ENCODE results near the gene NSUN2.
"Not testable (repeated sequence)": the region's sequence is repeated elsewhere in the genome, so short reads cannot be mapped to it uniquely, and the experiment has no call there.

The NSUN2 gene

DNA sequence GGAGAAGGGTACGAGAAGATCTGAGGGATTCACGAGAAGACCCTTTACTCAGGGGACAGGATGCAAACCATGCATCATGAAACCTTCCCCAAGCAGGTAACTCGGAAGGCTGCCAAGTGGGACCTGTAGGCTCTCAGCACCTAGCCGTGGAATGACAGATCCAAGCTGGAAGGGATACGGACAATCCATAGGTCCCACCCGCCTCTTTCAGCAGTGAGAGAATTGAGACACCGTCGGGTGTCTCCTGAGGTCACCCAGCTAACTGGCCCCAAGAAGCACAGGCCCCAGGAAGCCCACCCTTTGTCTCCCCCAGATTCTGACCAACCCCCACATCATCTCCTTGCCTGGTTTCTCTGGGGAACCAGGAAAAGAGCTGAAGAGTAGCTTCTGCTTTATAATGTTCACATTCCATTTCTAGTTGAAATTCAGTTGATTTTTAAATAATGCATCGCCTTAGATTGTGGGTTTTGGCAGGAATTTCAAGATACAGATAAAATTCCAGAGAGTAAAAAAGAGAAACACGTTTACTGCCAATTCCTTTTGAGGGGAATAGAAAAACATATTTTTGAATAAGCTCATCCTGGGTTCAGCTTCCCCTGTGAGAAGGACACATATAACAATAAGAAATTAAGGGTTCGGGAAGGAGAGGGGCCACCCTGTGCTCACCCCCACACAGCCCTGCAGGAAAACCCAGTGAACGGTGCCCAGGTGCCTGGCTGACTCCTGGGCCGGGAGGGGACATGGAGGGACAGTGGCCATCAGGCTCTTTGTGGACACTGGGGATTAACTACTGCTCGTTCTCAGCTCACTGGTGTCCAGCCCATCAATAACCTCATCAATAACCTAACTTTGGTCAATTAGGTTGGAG lies 51.1 kb downstream of the NSUN2 start:
- no peak for DNase-seq

DNA sequence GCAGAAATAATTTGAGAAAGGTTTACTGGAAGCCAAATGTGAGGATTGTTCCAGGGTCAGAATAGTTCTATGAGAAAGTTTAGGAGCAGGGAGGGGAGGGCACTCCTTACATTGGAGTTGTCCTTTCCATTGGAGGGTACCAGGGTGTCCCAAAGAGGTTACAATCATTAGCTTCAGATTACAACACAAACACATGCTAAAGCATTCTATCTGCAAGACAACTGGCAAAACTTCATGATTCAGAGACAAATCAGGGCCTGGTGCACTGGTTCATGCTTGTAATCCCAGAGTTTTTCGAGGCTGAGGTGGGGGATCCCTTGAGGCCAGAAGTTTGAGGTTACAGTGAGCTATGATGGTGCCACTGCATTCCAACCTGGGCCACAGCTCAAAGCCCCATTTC lies 51.8 kb downstream of the NSUN2 start:
- DNase-seq, result no peak

DNA sequence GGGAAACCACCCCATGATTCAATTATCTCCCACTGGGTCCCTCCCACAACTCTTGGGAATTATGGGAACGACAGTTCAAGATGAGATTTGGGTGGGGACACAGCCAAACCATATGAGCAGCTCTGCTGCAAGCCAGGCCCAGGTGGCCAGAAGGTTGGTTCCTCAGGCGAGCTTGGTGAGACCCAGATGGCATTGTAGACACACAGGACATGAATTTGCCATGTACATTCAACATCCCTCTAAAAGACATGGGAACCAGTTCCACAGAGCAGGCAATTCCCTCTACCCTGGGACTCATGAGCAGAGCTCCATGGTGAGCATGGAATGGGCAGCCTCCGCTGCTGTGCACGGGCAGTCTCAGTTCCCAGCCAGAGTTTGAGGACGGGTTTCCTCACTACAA lies 53.3 kb downstream of the NSUN2 start:
- DNase-seq, result no peak

DNA sequence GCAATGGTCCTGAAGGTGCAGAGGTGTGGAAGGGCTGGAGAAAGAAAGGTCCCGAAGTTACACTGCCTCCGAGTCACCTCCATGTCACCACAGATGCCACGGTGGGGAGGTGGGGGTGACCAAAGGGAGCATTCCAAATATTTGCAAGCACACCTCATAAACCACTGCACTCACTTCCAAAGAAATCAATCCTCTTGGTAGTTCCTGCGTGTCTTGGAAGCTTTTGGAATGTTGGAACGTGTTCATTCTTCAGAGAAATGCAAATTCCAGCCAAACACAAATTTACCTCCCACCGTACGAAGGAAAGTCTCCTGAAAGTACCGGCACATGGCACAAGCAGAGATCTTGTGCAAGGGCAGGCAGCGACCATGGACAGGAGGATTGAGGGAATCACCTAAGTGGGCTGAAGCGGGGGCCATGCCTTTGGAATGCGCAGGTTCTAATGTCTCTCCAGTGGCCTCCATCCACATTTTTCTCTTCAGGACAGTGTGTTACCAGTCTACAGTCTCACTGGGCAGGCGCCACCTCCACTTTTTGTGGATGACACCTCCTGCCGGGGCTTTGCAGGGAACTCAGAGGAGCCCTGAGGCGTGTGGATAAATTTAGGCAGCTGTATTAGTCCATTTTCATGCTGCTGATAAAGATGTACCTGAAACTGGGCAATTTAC lies 54.0 kb downstream of the NSUN2 start:
- DNase-seq, result no peak

DNA sequence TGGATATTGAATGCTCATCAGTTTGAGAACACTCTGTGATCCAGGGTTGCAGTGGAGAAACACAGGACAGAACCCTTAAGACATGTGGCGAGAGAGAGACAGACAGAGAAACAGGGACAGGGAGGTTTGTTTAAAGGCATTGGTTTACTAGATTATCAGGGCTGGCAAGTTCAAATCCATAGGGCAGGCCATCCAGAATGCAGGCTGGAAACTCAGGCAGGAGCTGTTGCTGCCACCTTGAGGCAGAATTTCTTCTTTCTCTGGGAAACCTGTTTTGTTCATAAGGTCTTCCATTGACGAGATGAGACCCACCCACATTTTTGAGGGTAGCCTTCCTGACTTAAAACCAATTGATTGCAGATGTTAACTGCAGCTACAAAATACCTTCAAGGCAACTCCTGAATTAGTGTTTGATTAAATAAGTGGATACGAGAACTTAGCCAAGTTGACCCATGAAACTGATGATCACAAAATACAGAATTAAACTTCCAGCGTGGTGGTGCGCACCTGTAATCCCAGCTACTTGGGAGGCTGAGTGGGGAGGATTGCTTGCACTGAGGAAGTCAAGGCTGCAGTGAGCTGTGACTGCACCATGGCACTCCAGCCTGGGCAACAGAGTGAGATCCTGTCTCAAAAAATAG lies 55.9 kb downstream of the NSUN2 start:
- DNase-seq, result peak in 1 of 2 donors; percentile 9

DNA sequence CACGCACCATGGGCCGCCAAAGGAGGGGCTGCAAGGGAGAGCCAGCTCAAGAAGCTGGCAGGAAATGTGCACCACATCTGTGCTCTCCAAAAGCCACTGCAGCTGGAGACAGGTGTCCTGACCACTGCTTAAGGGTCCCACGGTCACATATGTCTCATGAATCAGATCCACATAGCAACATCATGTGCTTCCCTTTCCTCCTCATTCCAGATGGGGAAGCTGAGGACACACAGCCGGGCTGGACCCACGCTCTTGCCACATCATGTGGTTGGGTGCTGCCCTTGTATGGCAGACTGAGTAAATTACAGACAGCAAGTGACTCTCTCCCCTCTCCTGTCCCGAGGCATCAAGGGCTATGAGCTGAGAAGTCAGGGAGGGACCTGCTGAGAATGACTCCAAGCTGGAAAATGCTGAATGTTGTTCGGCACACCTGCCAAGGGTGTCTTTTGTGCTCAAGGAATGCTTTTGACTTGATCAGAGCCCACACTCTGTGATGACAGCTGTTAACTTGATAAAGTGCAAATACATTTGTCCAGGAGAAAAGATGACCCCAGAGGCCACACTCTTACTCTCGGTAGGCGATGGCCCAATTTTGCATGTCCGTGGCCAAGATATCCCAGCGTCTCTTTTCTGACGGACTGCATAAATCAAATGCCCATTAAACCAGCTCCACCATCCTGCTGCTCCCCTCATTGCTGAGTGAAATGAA lies 58.2 kb downstream of the NSUN2 start:
- no peak for DNase-seq

DNA sequence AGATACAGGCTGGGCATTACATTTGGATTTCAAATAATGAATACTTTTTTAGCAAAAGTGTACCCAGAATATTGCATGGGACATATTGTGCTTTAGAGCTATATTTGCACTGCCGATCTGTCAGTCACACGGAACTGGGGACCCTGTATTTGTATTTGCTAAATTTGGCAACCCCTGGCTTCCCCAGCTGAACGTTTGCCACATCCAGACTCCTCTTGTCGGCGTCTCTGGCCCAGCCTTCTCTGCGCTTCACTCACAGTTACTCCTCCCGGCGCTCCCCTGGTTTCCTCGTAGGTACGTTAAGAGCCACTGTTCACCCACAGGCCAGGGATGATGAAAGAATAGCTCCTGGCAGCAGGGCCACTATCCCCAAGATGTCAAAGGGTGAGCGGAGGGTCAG lies 58.7 kb downstream of the NSUN2 start:
- no peak for DNase-seq

DNA sequence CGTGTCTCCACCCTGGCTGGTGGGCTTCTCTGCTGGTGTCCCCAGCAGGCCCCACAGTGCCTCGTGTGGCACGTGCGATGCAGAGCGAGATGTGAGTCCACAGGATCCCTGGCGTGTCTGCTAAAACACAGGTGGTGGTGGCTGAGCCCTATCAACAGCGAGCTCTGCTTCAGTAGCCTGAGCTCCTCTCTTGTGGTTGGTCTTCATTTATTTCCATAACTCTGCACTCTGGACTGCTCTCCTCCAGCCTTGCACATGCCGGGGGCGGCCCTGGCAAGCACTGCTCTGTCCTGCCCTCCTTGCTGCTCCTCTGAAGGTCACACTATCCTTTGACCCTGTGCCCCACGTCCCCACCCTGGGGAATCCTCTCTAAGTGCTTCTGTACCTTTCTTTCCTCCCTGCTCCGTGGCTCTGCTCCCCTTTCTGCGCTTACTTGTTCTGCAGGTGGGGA lies 59.2 kb downstream of the NSUN2 start:
- DNase-seq, result no peak

DNA sequence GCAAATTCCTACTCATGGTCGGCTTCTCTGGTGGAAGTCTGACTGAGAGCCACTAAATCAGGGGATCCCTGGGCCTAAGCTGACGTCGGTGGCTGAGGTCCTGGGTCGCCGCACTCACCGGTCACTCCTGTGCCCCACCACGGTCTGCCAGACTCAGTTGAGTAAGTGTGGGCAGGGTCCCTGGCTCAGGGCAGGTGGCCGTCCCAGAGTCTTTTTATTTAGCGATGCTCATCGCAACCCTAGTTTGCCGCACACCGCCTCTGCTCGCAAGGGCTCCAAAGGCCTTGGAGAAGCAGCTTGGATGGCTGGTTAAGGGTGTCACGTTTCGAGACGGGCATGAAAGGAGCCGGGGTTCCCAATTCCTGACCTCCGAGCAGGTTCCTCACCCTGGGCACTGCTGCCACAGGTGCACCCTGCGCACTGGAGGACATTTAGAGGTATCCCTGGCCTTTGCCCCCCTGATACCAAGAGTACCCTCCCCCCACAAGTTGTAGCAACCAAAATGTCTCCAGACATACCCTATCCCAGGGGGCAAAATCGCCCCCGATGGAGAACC lies 59.9 kb downstream of the NSUN2 start:
- no peak for DNase-seq

DNA sequence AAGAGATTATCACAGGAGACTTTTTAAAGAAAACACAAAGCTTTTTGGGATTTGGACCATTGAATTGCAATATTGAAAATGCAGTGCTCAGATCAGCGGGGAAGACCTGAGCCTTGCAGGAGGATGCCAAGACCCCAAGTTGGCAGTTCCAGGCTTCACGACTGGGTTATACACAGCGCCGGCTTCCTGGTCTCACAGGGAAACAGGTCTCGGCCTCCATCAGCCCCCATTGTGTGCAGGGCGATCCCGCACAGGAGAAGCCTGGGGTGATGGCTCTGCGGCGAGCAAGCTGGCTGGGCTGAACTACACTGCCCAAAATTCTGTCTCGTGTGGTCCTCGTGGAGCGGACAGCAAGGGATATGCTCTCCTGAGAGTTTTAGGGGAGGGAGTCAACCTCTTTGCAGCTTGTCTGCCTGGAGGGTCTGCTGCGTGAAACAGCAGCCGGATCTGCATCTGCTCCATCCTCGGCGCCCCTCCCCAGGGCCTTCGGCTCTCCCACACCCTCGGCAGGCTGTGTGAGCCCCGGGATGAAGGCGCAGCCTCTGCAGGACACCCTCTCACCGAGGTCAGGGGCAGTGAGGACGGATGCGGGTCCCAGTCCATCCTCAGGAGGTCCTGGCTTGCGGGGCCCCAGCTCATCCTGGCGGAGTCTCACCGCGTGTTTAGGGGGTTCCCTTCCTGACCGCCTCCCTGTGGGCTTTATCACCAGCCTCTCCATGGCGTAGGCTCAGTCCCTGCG lies 60.6 kb downstream of the NSUN2 start:
- no peak for DNase-seq

DNA sequence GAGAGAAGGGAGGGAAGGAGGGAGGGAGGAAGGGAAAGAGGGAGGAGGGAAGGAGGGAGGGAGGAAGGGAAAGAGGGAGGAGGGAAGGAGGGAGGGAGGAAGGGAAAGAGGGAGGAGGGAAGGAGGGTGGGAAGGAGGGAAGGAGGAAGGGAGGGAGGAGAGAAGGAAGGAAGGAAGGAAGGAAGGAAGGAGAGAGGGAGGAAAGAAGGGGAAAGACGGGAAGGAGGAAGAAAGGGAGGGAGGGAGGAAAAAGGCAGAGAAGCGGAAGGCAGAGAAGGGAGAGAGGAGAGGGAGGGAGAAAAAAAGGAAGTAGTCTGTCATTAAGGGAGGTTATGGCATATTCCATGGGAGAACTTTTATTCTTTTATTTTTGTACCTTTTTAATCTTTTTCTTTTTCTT lies 61.2 kb downstream of the NSUN2 start:
- not testable (repeated sequence) for DNase-seq

DNA sequence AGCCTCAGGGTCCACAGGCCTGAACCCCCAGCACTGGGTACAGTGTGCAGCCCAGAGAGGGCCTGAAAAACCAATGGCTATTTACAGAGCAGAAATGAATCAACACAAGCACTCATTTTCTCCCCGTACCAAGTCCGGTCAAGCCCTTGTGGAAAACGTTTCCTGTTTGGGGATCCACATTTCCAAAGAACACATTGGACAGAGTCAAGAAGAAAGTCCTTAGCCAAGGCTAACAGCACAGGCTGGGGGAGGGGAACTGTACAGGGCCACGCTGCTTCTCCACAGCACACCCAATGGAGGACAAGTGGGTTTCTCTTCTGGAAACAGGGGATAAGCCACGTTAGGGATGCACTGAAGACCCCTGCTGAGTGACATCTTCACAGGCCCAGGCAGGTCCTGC lies 62.3 kb downstream of the NSUN2 start:
- DNase-seq, result no peak

DNA sequence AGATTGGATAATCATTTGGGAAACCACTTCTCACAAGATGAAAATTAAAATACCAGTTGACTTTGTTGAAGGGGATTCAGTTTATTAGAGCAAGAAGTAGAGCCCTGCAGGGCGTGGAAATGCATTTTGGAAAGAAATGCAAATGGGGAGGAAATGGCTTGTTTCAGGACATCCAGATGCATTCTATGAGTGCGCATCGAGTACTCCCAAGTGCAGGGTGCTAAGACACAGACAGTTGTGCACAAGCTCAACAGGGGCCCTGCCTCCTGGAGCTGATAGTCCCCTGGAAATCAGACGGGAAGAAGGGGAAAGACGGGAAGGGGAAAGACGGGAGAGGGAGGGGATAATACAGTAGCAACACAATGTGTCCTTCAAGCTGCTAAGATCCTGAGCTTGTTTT lies 64.0 kb downstream of the NSUN2 start:
- DNase-seq, result no peak

DNA sequence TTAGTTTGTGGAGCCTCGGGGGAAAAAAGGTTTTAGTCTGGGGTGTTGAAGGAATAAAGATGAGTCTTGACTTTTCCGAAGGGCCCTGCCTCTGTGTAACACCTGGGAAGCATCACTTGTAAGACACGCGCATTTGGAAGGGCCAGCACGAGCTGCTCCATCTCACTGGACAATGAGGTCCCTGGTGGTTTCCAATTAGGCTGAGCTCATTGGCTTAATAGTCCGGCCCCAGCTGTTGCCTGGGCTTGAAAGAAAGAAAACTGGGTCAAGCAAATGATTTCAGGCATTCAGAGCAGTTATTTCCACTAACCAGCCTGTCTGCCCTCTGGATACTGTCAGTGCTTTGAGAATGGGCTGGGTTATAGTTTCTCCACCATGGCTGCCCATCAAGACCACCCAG lies 64.5 kb downstream of the NSUN2 start:
- no peak for DNase-seq

DNA sequence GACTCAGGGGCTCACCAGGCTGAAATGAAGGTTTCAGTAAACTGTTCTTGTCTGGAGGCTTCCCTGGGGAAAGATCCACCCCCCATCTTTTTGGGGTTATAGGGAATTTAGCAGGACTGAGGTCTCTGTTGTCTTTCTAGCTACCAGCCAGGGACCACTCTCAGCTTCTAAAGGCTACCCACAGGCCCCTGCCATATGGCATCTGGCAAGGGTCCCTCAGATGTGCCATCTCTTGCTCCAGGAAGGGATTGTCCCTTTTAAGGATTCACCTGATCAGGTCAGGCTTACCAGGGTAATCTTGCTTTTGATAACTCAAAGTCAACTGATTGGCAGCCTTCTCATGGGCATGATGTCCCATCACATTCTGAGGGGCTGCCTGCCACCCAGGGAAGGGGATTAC lies 65.0 kb downstream of the NSUN2 start:
- DNase-seq, result no peak

DNA sequence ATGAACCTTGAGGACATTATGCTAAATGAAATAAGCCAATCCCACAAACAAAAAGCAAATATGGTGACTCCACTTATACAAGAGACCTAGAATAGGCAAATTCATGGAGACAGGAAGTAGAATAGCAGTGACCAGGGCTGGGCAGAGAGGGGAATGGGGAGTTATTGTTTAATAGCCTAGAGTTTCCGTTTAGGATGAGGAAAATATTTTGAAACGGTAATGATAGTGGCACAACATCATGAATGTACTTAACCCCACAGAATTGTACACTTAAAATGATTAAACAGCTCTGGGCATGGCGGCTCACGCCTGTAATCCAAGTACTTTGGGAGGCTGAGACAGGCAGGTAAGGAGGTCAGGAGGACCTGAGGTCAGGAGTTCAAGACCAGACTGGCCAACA lies 65.8 kb downstream of the NSUN2 start:
- DNase-seq, result no peak

DNA sequence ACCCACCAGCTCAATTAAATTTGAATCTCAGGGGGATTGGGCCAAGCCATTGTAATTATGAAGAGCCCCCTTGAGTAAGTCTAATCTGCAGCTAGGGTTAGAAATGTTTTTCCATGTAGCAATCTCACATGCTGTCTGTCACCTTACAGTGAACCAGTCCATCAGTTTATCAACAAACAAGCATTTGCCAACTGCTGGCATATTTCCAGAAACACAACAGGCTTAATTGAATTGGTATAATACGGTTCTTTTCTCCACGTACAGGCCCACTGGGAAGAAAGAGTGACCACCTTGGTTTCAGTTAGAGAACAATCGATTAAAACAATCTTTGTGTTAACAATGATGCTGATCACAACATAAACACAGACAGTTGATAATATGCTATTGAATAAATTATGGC lies 67.4 kb downstream of the NSUN2 start:
- no peak for DNase-seq

DNA sequence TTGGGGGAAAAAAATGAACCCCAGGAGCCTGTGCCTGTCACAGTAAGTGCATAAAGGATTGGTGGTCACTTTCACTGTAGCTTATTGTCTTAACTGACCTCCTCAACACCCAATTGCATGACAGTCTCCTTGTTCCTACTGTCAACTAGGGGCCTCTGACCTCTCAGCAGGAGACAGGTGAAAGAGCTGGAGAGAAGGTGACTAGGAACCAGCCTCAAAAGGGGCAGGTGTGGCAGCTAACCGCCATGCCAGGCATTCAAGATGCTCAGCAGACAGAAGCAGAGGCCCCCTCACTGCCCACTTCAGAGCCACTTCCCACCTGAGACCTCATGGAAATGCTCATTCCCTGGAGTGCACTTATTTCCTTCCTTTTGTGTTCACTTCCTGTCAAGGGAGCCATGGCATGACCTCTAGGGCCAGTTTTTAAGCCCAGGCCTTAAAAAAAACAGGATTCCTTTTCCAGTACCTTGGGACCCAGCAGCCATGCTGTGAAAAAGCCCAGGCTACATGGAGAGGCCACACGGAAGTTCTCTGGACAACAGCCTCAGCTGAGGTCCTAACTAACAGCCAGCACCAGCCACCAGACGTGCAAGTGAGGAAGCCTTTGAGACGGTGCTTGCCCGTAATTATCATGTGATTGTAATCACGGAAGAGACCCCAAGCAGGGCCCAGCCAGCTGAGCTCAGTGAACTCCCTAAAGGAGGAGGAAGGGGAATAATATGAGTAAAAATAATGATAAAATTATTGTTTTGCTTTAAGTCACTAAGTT lies 74.9 kb downstream of the NSUN2 start:
- DNase-seq, result no peak

DNA sequence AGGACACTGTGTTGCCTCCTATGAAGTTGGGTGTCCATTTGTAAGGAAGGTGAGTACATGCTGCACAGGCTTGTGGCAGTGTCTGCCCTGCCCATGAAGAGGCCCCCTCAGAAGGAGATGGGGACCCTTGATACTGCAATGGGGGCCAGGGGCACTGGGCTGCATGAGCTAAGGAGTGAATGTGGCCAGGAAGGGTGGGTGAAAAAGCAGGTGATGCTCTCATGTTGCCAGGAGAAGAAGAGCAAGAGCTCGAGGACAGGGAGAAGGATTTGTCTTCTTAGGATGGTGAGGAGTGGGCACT lies 76.1 kb downstream of the NSUN2 start:
- DNase-seq, result no peak

DNA sequence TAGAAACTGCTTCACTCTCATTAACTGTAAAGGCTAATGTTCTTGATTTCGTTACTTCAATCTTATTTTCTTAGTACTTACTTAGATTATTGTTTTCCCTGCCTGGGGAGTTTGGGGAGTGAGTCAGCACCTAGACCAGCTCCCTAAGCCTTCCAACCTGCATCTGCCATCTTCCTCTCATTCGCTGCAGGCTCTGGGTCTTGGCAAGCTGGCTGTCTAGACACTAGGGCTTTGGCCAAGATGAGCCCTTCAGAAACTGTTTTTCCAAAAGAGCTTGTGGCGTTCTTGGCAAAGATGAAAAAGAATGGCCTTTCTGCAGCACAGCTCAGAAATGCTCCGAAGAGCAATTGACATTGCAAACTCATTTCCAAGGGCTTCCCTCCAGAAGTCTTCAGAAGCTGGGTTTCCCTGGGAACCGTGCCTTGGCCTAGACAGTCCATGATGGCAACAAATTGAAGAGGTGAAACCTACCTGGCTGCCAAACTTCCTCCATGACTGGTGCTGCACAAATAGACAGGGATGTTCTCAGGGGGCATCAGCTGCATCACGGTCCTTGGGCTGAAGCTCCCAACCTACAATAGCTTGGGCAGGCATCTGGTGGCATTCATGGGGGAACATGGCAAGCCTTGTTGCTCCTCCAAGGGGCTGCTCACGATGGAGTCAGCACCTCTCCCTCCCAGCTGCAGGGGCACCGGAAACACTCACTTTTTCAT lies 76.6 kb downstream of the NSUN2 start:
- no peak for DNase-seq

DNA sequence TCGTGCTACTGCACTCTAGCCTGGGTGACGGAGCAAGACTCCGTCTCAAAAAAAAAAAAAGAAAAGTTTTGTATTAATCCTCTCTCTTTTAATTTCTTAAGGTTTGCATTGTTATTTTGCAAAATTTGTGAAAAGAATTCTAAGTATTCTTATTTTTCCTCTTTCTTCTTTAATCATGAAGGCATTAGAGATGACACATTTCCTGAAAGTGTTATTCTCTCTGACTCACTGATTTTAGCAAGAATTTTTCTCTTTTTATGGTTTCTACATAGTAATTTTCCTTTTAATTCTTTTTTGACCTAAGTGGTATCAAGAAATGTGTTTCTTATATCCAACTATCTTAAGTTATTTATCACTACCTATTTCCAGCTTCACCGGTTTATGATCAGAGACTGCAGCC lies 78.0 kb downstream of the NSUN2 start:
- no peak for DNase-seq
